ENCODE measurements around the gene MRPL43.
"Not testable (repeated sequence)": the region's sequence is repeated elsewhere in the genome, so short reads cannot be mapped to it uniquely, and the experiment has no call there.

The MRPL43 gene

DNA sequence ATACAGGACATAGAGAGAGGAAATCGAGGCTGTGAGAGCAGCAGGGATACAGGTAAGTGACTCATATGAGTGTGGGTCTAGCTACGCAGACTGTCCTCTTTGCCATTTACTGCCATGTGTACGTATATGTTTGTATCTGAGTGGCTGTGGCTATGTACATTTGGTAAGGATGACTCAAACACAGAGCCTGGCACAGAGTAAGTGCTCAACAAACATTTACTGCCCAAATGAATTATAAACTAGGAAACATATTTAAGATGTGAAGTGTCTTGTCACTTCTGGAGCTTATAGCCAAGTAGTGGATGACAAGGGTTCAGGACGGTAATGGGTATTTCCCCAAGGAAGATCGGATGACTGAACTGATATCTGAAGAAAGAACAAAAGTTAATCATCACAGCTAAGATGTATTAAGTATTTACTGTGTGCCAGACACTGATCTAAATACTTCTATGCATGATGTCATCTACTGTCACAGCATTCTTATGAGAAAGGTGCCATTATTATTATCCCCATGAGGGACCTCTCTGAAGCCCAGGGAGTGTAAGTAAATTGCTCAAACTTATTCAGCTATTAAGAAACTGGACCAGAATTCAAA lies 6.0 kb downstream of the MRPL43 start:
- no peak for DNase-seq

DNA sequence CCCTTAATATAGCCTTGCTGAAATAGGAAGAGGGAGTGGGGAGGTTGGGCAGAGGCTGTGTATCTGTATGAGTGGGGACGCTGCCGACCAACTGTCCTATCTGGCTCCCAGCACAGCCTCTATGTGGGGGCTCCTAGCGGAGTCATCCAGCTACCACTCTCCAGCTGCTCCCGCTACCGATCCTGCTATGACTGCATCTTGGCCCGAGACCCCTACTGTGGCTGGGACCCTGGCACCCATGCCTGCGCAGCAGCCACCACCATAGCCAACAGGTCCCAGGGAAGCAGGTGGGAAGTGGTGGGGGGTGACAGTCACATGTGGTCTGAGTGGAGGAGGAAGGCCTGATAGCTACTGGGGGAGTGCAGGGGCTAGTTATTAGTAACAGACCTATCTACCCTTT lies 6.6 kb downstream of the MRPL43 start:
- DNase-seq = no peak

DNA sequence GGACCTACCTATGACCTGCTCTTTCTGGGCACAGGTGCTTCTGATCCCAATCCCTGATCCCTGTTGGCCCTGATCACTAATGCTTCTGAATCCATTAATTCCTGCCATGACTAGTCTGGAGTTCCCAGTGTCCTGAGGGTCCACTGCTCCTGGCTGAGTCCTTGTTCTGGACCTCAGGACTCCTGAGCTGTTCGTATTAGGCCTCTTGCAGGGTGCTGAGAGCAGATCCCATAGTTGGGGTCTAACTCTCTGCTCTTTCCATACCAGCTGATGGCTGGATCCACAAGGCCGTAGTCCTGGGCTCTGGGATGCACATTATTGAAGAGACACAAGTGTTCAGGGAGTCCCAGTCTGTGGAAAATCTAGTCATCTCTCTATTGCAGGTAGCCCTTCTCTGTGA lies 7.0 kb downstream of the MRPL43 start:
- no peak for DNase-seq

DNA sequence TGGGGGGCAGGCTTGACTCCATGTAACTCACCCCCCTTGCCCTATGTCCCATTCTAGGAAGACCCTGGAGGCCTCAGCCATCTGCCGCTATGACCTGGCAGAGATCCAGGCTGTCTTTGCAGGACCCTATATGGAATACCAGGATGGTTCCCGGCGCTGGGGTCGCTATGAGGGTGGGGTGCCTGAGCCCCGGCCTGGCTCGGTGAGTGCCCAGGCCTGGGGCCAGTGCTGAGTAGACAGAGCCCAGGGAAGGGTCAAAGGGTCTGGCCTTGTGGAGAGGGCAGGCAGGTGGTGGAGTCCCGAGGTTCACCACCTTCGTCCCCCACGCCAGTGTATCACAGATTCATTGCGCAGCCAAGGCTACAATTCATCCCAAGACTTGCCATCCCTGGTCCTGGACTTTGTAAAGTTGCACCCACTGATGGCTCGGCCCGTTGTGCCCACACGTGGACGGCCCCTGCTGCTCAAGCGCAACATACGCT lies 7.5 kb downstream of the MRPL43 start:
- no peak for DNase-seq

DNA sequence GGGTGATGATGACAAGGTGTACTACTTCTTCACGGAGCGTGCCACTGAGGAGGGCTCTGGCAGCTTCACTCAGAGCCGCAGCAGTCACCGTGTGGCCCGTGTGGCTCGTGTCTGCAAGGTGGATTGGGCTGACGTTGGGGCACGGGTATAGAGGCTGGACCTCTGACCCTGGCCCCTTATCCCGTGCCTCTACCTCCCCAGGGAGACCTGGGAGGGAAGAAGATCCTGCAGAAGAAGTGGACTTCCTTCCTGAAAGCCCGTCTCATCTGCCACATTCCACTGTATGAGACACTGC lies 8.4 kb downstream of the MRPL43 start:
- DNase-seq = no peak

DNA sequence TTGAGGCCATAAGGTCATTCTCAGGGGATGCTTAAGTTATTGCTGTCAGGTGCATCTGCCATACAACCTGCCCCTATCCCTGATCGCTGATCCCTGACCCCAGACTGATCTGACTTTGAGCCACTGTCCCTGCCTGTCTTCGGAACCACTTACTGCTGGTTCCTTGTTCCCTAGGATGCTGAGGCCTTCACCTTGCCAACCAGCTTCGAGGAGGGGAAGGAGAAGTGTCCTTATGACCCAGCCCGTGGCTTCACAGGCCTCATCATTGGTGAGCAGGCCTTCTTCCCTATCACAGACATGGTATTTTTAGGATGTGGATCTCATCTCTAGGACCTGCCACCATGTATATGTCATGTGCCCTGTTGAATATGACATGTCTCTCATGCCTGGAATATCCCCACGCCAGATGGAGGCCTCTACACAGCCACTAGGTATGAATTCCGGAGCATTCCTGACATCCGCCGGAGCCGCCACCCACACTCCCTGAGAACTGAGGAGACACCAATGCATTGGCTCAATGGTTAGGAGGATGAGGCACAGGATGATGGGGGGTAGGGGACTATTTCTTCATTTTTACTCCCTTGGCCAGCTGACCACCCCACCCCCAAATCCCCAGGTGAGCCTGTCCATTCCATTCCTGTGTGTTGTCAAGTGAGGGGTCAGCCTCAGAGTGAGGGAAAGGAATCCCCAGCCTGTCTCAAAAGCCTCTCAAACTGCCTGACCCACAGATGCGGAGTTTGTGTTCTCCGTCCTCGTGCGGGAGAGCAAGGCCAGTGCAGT lies 9.0 kb downstream of the MRPL43 start:
- DNase-seq = no peak

DNA sequence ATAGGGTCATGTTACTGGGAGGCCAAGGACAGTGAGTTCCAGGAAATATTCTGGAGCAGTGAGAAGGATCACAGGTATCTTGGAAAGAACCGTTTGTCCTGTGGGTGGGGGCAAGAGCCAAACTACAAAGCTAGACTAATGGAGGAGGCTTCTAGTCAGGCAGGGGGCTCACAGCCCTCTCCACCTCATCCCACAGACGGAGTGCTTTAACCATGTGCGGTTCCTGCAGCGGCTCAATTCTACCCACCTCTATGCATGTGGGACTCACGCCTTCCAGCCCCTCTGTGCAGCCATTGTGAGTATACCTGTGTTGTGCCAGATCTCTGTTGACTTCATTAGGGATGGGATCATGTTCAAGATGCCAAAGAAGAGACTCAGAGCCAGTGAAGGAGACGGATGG lies 9.9 kb downstream of the MRPL43 start:
- no peak for DNase-seq

DNA sequence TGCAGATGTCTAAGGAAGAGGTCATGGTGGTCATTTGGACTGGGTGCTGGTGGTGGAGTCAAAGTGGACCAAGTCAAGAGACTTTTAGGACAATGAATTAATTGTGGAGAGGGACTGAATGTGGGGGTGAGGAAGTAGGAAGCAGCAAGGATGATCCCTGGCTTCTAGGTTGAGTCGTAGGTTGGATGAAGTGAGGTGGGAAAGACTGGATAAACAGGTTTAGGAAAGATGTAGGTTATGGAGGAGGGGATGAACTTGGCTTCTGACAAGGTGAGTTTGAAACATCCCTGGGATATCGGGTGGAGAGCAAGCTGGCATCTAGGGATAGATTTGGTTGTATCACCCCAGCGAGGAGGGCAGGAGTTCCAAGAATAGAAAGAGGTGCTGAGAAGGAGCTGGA lies 10.4 kb downstream of the MRPL43 start:
- no peak for DNase-seq

DNA sequence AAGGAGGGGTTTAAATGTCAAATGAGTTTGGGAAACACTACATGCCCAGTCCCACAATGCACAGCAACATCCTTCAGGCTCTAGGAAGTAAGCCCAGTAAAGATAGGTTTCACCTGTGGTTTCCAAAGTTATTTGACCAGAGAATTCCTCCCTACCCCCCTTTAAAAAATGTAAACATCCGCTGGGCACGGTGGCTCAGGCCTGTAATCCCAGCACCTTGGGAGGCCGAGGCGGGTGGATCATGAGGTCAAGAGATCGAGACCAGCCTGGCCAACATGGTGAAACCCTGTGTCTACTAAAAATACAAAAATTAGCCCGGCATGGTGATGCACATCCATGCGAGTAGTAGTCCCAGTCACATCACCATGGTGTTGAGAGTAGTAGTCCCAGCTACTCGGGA lies 11.9 kb downstream of the MRPL43 start:
- DNase-seq = not testable (repeated sequence)

DNA sequence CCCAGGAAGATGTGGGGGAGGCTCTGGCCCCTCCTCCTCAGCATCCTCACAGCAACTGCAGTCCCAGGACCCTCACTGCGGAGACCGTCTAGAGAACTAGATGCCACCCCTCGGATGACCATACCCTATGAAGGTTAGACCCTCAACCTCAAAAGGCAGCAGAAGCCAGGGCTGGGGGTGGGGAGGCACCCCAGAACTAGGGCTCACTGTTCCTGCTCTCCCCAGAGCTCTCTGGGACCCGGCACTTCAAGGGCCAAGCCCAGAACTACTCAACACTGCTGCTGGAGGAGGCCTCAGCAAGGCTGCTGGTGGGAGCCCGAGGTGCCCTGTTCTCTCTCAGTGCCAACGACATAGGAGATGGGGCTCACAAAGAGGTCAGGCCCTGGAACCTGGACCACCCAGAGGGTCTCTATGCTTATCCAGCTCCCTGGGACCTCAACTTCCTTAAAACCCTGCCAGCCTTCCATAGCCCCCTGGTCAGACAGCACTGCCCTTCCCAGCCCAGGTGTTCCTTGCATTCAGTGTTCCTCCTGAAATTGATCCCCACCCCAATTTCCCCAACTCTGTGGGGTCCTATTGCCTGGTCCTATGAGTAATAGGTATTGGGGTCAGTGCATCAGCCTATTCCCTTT lies 14.3 kb downstream of the MRPL43 start:
- DNase-seq = no peak

DNA sequence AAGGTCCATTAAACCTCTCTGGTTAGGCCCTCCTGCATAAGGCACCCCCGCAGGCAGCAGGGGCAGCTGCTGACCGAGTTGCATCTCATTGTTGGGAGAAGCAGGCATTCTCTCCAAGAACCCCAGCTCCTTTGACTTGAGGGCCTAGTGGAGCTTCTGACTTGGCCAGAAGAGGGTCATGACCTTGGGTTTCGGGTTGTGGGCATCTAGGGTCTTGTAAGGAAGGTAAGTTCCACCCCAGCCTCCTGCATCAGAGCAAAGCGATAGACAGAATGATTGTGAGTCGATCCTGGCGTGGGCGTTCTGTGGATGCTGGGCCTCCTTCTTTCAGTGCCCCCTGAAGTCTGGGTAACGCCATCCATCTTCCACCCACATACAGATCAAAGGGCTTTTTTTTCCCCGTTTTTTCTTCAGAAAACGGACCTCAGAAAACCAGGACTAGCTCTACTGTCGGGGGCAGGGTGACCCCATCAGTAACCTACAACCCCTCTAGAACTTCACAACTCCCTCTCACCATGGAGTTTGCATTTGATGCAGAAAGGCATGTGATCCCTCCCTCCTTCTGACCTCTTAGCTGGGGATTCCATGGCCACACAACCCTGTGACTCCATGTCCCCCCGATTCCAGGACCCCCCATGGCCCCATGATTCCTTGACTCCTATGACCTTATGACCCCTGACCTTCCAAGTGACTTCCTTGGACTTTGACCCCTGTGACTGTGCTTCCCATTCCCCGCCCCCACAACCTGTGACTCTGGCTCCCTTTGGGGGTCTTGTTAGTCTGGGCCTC lies 15.0 kb downstream of the MRPL43 start:
- no peak for DNase-seq

DNA sequence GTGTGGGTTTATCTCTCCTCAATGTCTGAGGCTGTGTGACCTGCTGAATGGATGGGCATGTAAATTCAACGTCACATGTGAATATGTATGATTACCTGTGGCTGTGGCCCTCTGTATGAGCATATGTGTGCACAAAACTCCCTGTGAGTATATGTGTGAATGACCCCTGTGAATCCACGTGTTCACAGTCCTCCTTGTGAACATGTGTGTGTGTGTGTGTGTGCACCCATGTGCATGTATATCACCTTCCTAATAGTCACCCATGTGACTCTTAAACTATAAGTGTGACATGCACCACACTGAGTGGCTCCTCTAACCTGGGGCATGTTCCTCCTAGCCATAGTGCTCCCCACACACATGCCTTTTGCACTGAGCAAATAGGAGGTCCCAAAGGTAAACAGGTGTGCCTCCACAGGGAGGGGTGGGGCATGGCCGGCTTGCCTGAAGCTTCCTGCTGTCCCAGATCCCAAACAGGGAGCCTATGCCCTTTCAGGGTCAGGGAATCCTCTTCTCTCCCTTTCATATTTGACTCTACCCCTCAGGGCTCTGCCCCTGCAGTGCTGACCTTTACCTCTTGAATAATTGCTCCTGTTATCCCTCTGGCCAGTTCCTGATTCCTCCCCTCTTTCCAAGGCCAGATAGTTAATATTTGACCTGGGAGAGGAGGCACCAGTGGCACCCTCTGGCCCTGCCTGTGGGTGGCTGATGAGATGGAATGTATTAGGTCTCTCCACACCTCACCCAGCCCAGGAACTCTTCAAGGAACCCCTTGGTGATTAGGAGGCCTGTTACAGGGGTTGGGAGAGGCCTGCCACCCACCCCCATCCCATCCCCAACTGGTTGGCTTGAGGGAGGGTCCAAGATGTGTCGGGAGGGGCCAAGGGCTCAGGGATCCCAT lies 16.1 kb downstream of the MRPL43 start:
- DNase-seq = no peak

DNA sequence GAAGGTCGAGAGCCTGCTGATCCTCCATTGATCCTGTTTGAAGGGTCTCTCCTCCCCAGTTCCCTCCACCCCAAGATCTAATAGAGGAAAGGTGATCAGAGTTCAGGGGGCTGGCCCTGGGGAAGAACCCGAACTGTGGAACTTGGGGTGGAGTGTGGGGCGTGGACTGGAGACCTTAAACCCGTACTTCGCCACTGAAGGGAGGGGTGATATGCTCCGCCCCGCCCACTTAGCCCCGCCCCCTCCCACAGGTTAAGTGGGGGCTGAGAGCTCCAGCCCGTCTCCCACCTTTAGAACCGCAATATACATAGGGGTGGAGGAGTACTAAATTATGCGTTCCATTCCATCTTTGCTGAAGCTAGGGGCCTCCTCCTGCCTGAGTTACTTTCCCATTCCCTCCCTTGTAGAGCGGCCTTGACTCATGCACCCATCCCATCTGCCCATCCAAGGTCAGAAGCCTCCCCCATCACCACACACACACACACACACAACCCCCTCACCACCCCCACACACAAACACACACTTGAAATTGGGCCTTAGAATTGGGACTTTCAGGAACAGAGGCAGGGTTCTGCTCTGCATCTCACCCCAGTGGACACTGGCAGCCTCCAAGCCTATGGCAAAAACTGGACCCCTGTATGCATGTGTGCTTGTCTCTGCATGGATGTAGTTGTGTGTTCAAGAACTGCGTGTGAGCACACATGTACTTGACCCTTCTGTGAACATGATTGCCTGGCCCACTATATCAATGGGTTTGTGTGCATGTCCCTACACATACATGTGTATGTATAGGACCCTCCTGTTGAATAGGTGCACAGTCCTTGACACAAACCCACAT lies 17.0 kb downstream of the MRPL43 start:
- peak in 1 of 2 donors; percentile 27 for DNase-seq

DNA sequence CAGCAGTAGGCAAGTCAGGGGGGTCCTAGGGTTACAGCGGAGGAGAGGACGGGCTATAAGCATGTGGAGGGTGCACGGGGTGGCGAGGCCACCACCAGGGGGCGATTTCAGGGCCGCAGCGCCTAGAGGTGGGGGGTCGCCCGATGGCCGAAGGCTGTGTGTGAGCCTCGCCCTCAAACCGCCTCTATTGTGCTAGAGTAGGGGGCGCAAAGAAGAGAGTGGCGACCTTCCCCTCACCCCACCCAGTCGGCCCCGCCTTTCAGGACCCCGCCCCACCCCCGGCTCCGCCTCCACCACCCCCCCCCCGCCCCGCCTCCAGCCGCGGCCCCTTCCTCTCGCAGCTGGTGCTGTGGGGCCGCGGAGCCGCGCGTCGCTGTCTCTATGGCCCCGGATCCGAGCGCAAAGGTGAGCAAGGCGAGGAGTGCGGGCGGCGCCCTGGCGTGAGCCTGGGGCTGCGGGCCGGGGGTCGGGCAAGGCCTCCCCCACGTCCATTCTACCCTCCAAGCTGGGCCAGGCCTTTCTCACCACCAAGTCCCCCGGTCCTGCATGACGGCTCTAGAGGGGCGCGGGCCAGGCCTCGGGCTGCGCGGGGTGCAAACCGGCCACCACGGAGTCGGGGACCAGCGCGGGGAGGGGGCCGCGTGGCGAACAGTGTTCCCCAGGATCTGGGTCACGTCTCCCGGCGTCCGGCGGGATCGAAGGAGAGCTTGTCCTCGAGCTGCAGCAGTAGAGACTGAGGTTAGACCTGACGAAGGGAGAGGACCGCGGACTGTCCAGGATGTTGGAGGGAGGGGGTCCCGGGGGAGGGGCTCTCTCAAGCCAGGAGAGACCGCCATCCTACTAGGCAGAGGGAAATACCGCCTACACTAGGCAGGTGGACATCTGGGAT lies 17.9 kb downstream of the MRPL43 start, which contains the start of gene SEMA4G:
SEMA4G (plus strand) TSS at position 318 of the 889 bp plus-strand sequence. CDS start 3,409 bp downstream, outside the sequence.
- DNase-seq = peak; percentile 18 to 36

DNA sequence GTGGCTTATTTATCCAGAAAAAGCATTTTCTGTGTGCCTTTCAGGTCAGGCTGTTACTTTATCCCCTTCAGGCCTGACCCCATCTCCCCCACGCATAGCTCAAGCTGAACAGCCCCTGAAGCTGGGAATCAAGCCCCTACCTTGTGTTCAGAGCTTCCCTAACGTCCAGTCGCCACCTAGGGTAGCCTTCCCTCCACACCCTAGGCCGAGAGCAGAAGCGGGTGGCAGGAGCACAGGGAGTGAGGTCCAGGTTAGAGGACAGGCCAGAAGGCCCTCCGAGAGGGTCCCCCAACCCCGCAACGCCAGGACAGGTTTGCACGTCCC lies 18.5 kb downstream of the MRPL43 start:
- DNase-seq = no peak

DNA sequence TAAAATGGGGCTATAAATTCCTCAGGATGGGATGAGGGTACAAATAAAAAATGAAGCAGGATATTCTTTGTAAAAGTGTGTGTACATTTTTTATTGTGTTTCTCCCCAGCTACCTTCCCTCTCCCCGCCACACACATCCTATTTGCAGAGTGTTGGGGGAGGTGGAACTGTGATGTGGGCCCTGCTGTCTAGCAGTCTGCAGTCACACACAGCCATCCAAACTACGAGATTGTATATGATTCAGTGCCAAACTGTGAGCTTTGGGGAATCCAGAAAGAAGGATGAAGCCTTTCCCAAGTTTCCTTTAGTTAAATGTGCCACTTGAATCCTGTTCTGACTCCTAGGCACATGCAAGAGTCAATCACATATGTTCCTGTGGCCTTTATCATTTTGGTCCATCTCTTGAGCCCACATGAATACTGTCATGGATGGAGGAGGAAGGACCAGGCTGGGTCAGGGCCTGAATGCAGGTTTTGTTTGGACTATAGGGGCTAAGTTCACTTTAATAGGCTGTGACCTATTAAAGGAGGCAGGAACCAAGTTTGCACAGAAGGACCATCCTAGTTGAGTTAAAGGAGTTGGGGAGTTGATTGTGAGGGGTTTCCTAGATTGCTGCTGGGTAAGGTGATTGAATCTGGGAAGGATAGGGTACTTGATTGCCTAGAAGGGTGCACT lies 19.1 kb downstream of the MRPL43 start:
- no peak for DNase-seq

DNA sequence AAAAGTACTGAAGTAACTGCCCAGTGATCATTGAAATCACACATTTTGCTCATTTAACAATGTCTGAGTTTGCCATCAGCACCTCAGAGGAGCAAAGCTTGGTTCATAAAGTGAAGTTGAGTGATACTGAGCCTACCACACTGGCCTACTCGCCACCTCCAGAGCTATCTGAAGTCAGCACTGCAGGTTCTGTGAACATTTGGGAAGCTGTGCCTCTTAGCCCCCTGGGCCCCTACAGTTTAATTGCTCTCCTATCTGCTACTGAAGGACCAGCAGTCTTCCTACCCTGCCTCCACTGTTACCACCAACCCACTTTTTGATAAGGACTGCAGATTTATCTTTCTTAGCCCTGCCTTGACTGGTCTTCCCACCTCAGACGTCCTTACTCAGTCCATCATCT lies 20.0 kb downstream of the MRPL43 start:
- no peak for DNase-seq

DNA sequence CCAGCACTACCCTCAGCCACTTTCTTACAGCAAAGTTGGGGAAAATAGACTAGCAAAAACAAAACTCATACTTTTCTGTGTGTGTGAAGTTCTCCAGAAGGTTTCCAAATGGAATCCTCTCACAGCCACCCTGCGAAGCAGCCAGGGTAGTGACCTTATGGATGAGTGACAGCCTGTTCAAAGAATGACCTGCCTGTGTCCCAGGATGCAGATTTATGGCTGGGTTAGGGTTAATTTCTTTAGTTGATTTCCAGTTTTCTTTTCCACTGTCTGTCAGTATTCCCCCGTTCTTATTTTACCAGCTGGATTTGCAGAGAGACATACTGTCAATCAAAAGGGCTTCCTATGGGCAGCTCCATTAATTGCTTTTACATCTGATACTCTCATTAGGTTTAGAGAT lies 20.4 kb downstream of the MRPL43 start:
- no peak for DNase-seq

DNA sequence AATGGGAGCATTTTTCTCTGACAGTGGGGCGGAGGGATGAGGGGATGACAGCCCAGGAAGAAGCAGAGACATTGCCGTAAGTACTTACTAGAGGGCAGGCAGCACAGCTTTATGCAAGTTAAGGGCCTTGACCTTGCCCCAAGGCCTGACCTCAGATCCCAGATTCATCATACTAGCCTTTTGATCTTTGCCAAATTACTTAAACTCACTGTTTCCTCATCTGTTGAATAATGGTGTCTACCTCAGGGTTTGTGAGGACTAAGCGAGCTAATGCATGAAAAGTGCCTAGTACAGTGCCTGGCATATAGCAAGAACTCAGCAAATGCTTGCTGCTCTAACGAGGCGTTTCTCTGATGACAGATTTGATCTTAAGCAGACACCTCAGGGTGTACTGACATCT lies 21.5 kb downstream of the MRPL43 start:
- DNase-seq = no peak

DNA sequence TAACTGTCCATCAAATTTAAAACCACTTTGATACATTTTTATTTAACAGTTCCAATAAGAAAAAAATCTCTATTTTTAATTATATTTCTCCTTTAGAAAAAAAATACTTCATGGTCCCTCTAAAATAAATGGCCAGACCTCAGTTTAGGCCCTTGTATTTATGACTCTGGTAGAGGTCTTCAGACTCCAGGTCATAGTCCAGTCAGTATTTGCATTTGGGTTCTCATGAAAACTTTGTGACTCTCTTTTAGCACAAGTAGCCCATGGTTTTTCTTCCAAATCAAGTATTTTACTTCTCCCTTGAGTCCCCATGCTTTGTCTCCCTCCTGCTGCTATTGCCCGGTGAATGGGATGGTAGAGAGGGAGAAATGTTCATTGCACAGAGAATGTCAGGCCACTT lies 23.5 kb downstream of the MRPL43 start:
- DNase-seq = no peak

Data from activated CD4-positive, alpha-beta T cell treated with anti-CD3 and anti-CD28 coated beads for 4 hours (primary cell).